Measurements from ENCODE around the gene C1QL1. TPM values are rescaled to one million over a fixed set of nuclear protein-coding genes. Genes with fewer than 3 reads are reported as not detected.

The C1QL1 gene
- total RNA-seq, 4 donors from 2014 or later: 9.8 to 25.5 (median 21.2) TPM

GRCh38 chr17:44910231-44911106 lies 57.6 kb downstream of the C1QL1 start:
- H3K36me3 ChIP-seq: no peaks in the 10 kb centered on the region
- no peak overlapping the region for H3K4me3 ChIP-seq
- peaks cover 0 to 25% of the 10 kb centered on the region in 2 donors for H3K27me3 ChIP-seq
- no peak for DNase-seq (ENCODE audit: low spot score in 2 of 2)
- no peak for TF ChIP-seq POLR2A (IDR thresholded peaks at IDR 0.05)
- TF ChIP-seq CTCF (IDR thresholded peaks at IDR 0.05): no peak
- TF ChIP-seq EP300 (IDR thresholded peaks at IDR 0.05): no peak
- no peaks in the 10 kb centered on the region for H3K9me3 ChIP-seq
- H3K27ac ChIP-seq: no peak overlapping the region
- 86 to 90% methylated on average over 13 of the region's 13 CpGs for WGBS, 2 donors
- peaks cover 0 to 30% (median 14%) of the 10 kb centered on the region in 4 donors for H3K4me1 ChIP-seq

Small RNA genes within 50 kb of the gene (small RNA-seq; reads per million reads assigned to genes)
- gene AC015936.2 (not detected), gene MIR6783 (not detected)

Other genes starting within 250 kb of the C1QL1 start
- gene ADAM11, start 209.3 kb downstream of the C1QL1 start, total RNA-seq: 1 to 10 TPM in 2 of 4 donors, under 1 TPM in 2; 0.42 to 3.9 (median 1.6) TPM
- 10 to 100 TPM in 1 of 4 donors, 1 to 10 TPM in 3; 3.1 to 18.6 (median 9.0) TPM for gene GJC1, start 138.0 kb downstream of the C1QL1 start, total RNA-seq
- gene HIGD1B, start 120.4 kb downstream of the C1QL1 start, total RNA-seq: 10 to 100 TPM in 1 of 4 donors, 1 to 10 TPM in 2, not detected in 1; 2.3 to 10.3 (median 6.5) TPM
- gene EFTUD2, start 68.9 kb downstream of the C1QL1 start, total RNA-seq: 100 to 1,000 TPM in 1 of 4 donors, 10 to 100 TPM in 3; 48.9 to 137 (median 57.0) TPM
- 10 to 100 TPM in 1 of 4 donors, 1 to 10 TPM in 3; 1.6 to 37.2 (median 7.3) TPM for gene GFAP, start 52.8 kb downstream of the C1QL1 start, total RNA-seq
- gene KIF18B, start 20.5 kb downstream of the C1QL1 start, total RNA-seq: under 1 TPM in 2 of 4 donors, not detected in 2; 0.30 to 0.66 TPM
- gene DCAKD, start 83.3 kb upstream of the C1QL1 start, total RNA-seq: 10 to 100 TPM; 47.7 to 53.2 (median 49.5) TPM
- gene NMT1, start 93.0 kb upstream of the C1QL1 start, total RNA-seq: 10 to 100 TPM; 63.2 to 97.9 (median 80.1) TPM
- 100 to 1,000 TPM in 1 of 4 donors, 10 to 100 TPM in 3; 45.7 to 103 (median 69.3) TPM for gene PLCD3, start 164.2 kb upstream of the C1QL1 start, total RNA-seq
- gene ACBD4, start 167.4 kb upstream of the C1QL1 start, total RNA-seq: 10 to 100 TPM; 25.9 to 41.9 (median 28.2) TPM
- 10 to 100 TPM; 22.2 to 35.2 (median 29.7) TPM for gene HEXIM1, start 180.2 kb upstream of the C1QL1 start, total RNA-seq
- 10 to 100 TPM in 2 of 4 donors, 1 to 10 TPM in 2; 6.6 to 17.5 (median 11.7) TPM for gene HEXIM2, start 193.6 kb upstream of the C1QL1 start, total RNA-seq